Activated effector memory CD4-positive, alpha-beta T cell treated with Interleukin-2 at 50 U/mL for 16 hours (primary cell): Measurements from ENCODE around the gene DGAT2.

ENCODE experiments used
- DNase-seq: peaks from one replicate; pipeline ENCODE4 v3.0.0-alpha.2; 2020

Gene DGAT2

GRCh38 chr11:75757651-75758050 lies 10.9 kb upstream of the DGAT2 start:
- no peak for DNase-seq

GRCh38 chr11:75759832-75760231 lies 8.7 kb upstream of the DGAT2 start:
- no peak for DNase-seq

- DNase-seq = no peak
These were observed 8.3 kb upstream of the DGAT2 start for GRCh38 chr11:75760243-75760642.

- no peak for DNase-seq
These were observed 7.7 kb upstream of the DGAT2 start for GRCh38 chr11:75760710-75761493.

- DNase-seq = no peak
These were observed 6.4 kb upstream of the DGAT2 start for GRCh38 chr11:75762158-75762557.

- no peak for DNase-seq
These were observed 5.7 kb upstream of the DGAT2 start for GRCh38 chr11:75762885-75763284.

GRCh38 chr11:75763846-75764245 lies 4.7 kb upstream of the DGAT2 start:
- DNase-seq = no peak

GRCh38 chr11:75765116-75765515 lies 3.5 kb upstream of the DGAT2 start:
- no peak for DNase-seq

GRCh38 chr11:75766443-75767227 lies 1.9 kb upstream of the DGAT2 start:
- DNase-seq = no peak

- no peak for DNase-seq
These were observed 1.4 kb upstream of the DGAT2 start for GRCh38 chr11:75767228-75767572.

GRCh38 chr11:75767793-75768111 lies 826 bp upstream of the DGAT2 start:
- no peak for DNase-seq

GRCh38 chr11:75768909-75769771 lies 562 bp downstream of the DGAT2 start:
- no peak for DNase-seq

- DNase-seq = no peak
These were observed 1.5 kb downstream of the DGAT2 start for GRCh38 chr11:75770102-75770501.

- DNase-seq = no peak
These were observed 3.2 kb downstream of the DGAT2 start for GRCh38 chr11:75771646-75772410.

- no peak for DNase-seq
These were observed 5.2 kb downstream of the DGAT2 start for GRCh38 chr11:75773595-75774353.

GRCh38 chr11:75775056-75775455 lies 6.5 kb downstream of the DGAT2 start:
- DNase-seq = no peak

- DNase-seq = no peak
These were observed 8.0 kb downstream of the DGAT2 start for GRCh38 chr11:75776546-75776945.

GRCh38 chr11:75777461-75778110 lies 9.0 kb downstream of the DGAT2 start:
- no peak for DNase-seq

GRCh38 chr11:75778962-75779361 lies 10.4 kb downstream of the DGAT2 start:
- DNase-seq = no peak

GRCh38 chr11:75779960-75780359 lies 11.4 kb downstream of the DGAT2 start:
- DNase-seq = no peak

GRCh38 chr11:75780888-75781287 lies 12.3 kb downstream of the DGAT2 start:
- DNase-seq = no peak

GRCh38 chr11:75781296-75781695 lies 12.7 kb downstream of the DGAT2 start:
- no peak for DNase-seq
